GM18873 (cell line): ENCODE data around the gene CORO2B.

Experiments used
- ATAC-seq: cut with Tn5 transposase; IDR thresholded peaks from one replicate; pipeline ENCODE4 v1.9.1; 2021; ENCODE audit warnings: mild to moderate bottlenecking, moderate library complexity, moderate number of reproducible peaks; ENCODE audit not compliant: unreplicated experiment, low FRiP score

The CORO2B gene

DNA sequence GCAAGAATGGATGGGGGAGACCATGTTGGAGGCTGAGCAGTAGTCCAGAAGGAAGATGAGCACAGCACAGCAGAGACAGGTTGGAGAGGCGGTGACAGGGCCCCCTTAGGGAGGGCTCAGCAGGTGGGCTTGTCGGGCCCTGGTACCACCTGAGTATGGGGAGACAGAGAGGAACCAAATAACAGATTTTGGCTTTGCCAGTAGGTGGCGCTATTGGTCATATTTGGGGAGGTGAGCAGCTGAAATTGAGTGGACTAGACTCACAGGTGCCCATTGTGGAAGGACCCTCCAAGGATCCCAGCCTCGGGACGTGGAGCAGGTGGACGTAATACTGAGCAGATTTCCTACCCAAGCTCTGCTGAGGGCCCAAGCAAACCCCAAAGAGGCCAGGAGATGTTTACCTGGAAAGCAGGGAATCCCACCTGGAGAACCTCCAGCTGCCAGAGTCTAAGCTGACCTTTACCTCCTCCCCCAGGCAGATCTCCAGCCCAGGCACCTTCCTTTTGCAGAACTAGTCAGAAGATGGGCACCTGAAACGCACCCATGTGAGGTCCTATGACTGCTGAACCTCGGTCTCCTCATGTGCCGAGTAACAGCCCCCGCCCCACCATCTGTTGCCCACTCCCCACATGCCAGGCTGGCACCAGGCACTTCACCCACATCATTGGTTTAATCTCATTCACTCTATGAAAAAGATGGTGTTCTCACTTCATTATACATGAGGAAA is 24.6 kb upstream of the CORO2B start:
- no peak for ATAC-seq

DNA sequence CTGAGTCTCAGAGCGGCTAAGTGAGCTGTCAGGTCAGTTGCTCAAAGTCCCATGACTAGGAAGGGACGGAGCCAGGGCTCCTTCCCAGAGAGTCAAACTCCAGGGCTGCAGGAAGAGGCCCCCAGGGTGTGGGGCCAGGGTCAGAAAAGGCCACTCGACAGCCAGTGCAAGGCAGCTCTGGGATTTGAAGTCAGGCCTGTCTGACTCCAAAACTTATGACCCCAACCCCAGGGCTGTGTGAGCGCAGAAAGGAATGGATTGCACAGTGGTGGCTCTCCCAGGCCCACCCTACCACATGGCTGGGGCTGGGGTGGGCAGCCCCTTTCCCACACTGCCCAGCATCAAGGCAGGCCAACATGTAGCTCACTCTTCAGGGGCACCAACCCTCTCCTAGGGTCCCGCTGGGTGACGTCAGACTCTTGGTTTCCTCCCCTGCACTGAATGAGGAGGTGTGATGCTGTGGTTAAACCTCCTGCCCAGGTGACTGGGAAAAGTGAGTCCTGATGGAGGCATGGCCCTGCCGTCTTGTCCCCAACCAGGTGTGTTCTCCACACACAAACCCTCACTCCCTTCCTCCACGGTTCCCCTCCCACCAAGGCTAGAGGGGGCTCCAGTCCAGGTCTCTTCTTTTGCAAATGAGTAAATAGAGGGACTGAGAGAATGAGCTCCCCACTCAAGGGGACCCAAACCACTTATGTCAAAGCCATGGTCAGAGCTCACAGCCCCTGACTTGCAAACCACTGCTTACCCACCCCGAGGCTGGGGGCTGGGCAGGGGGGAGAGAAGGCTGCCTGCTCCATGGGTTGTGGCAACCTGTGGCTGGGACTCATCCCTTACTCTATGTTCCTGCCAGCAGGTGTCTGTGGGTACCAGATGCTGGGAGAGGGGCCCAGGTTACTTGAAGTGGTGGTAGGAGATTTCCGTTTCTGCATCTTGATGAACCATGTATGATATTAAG is 23.8 kb upstream of the CORO2B start:
- no peak for ATAC-seq

DNA sequence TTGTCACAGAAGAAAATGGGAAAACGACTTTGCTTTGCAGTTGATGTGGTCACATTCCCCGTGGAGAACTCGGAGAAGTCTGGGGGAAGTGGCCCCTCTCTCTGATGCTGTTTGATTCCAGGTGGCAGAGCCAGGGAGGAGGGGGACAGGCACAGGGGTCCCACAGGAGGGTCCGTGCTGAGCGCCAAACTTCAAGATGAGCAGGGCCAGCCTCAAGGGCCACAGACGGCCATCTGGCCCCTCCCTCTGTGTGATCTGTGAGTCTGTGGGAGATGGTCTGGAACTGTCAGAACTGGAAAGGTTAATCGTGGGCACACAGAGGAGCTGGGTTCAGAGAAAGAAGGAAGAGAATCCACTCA is 23.1 kb upstream of the CORO2B start:
- no peak for ATAC-seq

DNA sequence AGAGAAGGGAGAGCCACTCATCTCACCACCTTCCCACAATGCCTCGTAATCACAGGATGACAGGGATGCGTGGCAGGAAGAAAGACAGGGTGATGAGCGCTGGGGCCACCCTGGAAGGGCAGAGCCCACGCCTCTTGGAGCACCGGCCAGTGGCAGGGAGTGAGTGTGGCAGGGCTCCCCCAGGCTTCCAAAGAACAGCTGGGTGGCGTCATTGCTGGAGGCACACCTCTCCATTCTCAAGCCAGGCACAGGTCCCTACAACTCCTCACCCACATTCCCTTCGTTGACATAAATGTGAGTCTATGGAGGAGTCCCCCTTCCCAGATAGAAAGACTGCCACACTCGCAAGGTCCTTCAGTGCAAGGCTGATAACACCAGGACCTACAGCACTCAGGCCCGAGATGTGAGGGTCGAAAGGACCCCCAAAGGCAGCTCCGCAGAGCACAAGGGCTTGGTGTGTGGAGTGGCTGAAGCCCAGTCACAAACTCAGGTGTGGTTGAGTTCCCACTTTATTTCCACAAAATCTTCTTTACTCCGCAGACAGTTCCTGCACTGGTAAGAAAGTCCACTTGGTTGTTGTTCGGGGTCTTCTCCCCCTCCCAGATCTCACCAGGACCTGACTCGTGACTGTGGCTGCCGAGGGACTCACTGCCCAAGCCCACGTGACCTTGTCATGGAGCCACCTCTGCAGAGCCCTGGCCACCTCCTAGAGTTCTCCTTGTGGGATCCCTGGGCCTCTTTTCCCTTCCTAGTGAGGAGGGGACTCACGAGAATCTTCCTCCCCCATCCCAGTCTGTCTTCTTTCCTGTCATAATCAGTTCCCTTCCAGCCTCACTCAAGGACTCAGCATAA is 22.4 kb upstream of the CORO2B start:
- no peak for ATAC-seq

DNA sequence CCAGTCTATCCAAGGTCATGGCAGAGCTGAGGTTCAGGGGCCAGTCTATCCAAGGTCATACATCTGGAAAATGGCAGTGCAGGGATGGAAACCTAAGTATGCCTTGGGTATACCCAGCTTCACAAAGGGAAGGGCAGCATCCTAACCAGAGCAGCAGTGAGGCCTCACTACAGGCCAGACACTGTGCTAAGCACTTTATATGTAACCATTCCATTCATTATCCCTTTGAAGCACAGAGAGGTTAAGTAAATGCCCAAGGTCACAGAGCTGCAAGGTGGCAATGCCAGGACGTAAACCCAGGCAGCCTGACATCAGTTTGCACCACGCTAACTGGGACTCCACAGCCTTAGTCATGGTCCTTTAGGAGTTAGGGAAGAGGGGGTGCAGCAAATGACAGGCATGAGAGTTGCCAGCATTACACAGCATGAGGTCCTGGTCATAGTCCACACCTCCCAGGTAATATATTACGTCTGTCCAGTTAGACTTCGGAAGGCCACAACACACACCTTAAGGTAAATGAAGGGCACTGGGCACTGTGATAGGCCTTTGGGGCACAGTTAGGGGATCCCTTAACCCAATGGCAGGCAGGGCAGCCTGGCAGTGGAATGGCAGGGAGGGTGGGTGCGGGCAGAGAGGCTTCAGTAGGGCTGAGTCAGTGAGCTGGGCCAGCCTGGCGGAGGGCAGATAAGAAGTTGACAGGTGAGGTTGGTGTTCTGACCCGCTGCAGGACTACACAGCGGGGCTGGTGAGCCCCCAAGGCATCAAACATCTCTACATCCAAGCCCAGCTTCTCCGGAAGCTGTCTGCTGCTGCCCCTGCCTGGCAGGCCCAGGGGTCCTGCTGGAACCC is 21.1 kb upstream of the CORO2B start:
- ATAC-seq: no peak

DNA sequence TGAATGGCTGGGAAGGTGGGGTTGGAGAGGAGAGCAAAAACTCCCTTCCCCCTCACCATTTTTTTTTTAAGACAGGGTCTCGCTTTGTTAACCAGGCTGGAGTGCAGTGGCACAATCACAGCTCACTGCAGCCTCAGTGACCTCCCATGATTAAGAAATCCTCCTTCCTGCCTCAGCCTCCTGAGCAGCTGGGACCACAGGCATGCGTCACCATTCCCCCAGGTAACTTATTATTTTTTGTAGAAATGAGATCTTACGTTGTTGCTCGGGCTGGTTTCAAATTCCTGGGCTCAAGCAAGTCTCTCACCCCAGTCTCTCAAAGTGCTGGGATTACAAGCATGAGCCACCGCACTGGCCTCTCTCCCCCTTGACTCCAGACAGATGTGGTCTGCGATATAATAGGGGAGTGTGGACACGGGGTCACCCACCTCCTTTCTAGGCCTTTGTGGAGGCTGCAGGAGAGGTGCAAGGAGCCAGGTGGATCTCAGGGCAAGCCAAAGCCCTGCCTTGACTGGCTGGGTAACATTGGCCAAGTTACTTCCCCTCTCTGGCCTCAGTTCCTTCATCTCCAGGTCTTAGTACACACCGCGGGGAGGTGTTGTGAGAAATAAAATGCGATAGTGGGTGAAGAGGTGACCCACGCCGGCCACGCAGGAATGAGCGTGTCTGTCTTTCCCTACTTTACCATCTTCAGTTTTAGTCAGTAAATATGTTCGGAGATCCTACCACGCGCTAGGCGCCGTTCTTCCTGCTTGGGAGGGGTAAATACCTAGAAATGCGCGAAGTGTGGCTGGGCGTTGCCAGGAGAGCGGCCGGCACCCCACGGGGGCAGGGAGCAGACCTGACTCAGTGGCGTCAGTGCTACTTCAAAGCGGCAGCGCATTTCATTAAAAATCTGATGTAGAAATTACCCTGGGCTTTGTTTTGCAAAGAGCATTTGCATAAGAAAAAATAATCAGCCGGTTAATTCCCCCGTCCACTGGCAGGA is 20.2 kb upstream of the CORO2B start:
- no peak for ATAC-seq

DNA sequence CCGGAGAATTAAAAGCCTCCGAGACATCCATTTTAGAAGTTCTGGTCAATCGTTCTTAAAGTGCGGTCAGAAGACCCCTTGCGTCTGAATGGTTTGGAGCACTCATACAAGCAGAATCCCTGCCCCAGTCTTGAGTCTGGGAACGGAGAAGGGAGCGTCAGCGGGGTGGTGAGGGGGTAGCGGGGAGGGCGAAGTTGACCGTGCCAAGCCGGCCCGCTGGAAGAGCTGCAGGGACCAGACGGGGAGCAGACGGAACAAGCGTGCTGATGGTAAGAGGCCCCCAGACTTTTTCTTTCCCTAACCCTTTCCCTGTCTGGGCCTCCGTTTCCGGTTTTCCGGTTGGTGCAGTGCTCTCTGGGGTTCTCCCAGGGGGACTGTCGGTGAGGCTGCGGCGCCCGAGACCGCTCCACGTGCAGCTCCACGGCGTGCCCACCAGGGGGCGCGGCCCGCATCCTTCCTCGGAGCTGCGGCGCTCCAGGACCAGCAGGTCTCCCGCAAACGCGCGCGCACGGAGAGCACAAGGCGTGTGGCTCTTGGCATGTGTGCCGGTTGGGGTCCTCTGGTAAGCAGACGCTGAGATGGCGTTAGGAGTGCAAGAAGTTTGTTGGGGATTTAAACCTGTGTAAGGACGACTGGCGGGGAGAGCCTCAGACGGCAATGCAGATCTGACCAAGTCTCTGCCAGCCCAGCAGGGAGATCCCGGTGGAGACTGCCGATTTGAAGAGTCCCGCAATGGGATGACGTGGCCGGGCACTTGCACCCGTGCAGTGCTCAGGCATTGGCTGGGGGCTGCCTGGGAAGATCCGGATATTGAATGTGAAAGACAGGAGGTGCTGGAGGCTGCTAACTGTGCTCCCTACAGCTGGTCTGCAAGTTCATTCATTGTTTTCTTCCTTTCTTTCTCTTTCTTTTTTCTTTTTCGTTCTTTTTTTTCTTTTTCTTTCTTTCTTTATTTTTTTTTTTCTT is 19.2 kb upstream of the CORO2B start:
- ATAC-seq: no peak

DNA sequence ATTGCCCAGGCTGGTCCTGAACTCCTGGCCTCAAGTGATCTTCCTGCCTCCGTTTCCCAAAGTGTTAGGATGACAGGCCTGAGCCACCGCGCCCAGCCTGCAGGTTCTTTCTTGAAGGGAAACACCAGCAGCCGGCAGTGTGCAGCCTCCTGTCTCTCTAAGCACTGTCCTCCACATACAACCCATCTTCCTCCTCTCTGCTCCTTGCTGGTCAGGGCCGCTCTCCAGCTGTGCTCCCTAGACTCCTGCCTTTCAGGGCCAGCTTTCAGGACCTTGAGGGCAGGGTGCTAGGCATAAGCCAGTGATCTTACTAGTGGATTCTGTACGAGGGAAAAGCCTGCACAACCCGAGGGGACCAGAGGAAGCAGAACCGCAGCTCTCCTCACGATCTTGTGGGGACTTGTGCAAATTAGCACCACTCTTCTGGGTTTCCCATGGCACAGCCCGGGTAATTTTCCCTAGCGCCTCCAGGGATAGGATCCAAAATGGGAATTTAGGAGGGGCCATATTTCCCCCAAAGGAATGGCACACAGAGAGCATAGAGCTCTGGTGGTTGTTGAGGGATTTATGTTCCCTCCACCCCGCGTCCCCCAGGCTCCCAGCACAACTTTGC is 18.2 kb upstream of the CORO2B start:
- ATAC-seq: no peak

DNA sequence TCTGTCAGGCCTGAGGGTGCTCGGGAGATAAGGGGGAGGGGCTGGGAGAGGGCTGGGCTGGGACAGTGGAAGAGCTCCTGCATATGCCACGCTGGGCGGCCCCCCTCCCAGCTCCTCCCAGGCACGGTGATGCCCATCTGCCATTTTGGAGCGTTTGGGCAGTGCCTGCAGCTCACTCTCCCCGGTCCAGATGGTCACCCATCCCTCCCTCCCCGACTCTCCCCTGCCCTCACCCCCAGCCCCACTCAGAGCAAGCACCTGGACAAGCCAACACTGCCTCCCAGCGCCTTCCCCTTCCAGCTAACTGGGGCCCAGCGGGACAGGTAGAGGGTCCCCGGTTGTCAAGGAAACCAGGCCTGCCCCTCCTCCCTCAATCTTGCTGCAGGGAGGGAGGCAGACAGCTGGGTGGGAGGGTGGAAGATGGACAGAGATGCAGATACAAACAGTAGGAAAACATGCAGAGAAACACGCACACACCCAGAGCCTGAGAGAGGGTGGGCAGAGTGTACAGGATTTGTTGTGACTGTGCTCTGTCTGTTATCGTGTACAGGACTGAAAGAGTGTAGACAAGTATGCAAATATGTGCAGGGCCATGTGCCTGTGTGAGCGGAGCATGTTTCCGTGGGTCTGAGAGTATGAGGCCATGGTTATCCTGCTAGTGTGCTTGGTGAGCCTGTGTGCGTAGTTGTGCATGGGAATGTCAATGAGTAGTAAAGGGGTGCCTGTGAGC is 17.5 kb upstream of the CORO2B start:
- ATAC-seq: no peak

DNA sequence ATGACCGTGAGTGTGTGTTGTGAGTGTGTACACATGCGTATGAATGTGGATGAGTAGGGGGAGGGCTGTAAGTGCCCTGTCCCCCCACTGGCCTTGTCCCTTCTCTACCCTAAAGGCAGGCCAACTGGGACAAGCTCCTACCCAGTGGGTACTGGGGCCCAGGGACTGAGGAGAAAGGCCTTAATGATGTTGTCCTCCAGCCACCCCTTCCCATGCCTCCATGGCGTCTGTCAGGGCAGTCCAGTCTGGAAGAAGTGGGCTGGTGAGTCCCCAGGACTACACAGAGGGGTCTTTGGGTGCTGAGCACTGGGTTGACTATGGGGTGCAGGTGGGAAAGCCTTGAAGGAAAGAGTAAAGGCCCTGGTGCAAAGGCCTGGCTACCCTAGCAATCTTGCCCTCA is 16.9 kb upstream of the CORO2B start:
- no peak for ATAC-seq

DNA sequence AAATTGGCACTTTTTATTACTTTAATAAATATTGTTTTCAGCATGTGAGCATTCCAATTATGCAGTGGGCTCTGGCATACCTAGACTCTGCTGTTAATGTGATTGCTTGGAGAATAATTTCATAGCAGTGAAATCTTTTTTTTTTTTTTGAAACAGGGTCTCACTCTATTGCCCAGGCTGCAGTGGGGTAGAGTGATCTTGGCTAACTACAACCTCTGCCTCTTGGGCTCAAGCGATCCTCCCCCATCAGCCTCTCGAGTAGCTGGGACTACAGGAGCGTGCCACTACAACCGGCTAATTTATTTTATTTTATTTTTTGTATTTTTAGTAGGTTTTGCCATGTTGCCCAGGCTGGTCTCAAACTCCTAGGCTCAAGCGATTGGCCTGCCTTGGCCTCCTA is 14.6 kb upstream of the CORO2B start:
- ATAC-seq: no peak

DNA sequence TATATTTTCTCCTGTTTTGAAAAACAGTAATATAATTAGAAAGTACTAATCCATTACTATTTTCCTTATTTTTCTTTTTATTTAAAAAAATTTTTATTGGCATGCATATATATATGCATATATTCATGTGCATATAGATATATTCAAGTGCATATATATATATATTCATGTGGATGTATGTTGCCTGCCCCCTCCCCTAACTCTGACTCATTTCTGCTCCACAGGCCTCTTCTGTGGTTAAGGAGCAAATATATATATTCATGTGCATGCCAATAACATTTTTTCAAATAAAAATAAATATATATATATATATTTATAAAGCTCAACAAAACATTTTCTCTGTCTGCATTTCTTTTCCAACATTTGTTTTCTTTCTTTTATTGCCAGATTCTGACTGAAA is 13.6 kb upstream of the CORO2B start:
- no peak for ATAC-seq

DNA sequence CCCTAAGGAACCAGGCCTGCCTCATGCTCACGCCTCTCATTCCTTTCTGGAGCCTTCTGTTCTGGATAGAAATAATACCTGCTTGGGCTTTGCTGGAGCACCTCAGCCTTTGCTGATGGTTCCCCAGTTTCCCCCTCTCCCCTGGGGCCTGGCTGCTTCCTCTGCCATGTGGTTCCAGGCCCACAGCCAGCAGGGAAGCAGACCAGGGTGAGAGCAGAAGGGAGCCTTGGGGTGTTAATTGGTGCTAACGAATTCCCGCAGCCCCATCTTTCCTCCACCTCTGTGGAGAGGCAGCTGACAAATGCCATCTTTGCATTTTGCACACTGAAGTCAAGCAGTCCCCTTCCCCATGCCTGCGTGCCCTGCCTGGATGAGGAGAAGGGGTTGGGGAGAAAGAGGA is 13.1 kb upstream of the CORO2B start:
- ATAC-seq: no peak

DNA sequence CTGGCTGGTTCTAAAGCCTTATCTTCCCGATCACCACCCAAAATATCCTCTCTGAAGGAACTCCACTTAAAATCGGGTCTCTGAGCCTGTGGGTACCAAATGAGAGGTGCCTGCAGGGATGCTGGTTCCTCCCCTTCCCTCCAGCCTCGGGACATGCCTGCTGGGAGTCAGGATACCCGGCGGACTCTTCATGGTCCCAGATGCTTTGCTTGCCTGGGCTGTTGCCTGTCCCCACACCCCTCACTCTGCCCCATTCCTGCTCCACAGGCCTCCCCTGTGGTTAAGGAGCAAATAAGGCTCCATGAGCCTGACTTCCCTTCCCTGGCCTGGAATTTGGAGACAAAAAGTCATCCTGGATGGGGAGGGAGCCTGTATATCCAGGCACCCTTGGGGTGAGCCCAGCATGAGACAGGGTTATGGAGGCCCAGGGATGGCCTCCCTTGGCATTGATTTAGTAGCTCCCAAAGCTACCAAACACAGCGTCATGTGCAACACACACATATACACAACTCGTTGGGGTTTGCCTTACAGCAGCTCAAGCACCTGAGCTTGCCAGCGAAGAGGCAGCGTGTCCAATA is 12.3 kb upstream of the CORO2B start:
- no peak for ATAC-seq

DNA sequence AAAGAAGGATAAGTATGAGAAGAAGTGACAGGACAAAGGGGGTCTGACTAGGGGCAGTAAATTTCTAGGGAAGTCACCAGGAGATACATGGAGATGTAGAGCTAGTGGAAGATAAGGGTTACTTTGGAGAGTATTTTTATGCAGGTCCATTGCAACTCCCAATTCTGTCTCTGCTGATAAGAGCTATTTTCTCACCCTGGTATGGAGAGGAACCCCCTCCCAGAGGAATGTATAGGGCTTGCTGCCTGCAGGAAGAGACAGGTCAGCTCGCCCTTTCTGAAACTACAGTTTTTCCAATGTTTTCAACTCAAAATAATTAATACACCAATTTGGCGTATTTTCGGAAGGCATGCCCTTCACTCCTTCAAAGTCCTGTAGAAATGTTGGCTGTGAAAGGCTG is 11.4 kb upstream of the CORO2B start:
- no peak for ATAC-seq

DNA sequence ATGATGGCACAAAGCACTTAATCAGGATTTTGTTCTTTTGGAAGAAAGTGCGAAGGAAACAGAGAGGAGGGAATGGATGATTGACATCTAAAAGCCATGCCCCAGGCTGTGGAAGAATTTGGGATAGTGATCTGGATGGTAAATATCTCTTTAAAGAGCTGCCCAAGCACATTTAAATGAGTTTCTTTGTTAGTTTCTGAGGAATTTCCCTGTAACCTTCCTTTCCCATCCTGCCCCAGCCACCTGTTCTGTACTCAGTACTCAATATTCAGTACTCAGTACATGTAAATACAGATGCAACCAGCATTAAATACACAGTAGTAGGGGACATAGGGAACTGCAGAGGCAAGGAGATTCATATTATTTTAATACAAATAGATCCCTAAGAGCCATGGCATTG is 7.8 kb upstream of the CORO2B start:
- ATAC-seq: no peak
